Stimulated activated naive CD8-positive, alpha-beta T cell treated with anti-CD3 and anti-CD28 coated beads, Interleukin-15, amount 100 ng/mL, for 72 hours (primary cell): ENCODE data around the gene MICAL3.
"Not testable (repeated sequence)": the region's sequence is repeated elsewhere in the genome, so short reads cannot be mapped to it uniquely, and the experiment has no call there.

ENCODE experiments used
- ATAC-seq: fragments of 150-1000 bp; cut with Tn5 transposase; 2 replicates; pipeline ENCODE4 v1.10.0; 2021; ENCODE audit warnings: mild to moderate bottlenecking, moderate library complexity
- DNase-seq, 2 donors: peaks; one replicate each; pipeline ENCODE4 v3.0.0; 2021 to 2022
- H3K27ac Mint-ChIP-seq, 2 donors: one replicate each; pipeline ENCODE4 v1.8.0; 2022; ENCODE audit warnings: mild to moderate bottlenecking in 2 of 2, mixed read lengths in 2 of 2, moderate library complexity in 2 of 2
- H3K27me3 Mint-ChIP-seq: one replicate; pipeline ENCODE4 v1.8.0; 2022; ENCODE audit warnings: mixed read lengths
- H3K4me1 Mint-ChIP-seq: one replicate; pipeline ENCODE4 v1.8.0; 2022; ENCODE audit warnings: mild to moderate bottlenecking, mixed read lengths
- H3K4me3 Mint-ChIP-seq, 2 donors: one replicate each; pipeline ENCODE4 v1.8.0; 2022; ENCODE audit warnings: mild to moderate bottlenecking in 2 of 2, mixed read lengths in 2 of 2, moderate library complexity in 1 of 2
- H3K9me3 Mint-ChIP-seq, 2 donors: one replicate each; pipeline ENCODE4 v1.8.0; 2022; ENCODE audit warnings: mixed read lengths in 2 of 2

The MICAL3 gene

DNA sequence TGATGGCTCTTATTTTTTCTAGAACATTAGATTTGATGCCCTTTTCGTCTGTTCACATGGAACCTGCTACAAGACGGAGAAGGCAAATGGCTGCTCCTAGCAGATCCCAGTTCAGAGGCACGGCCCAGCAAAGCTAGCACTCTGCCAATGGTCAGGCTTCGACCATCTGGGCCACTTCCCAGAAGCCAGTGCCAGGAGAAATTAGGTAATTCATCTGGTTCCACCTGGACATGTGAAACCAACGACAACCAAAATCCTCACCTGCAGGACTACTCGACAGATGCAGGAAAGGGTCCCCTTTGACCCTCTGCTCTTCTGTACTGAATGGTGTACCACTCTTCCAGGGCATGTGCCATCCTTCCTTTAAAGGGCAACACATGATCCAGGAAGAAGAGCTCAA, 25.4 kb downstream of the MICAL3 start:
- Mint-ChIP-seq H3K9me3 (no peaks in the 10 kb centered on the region), H3K27ac (no peak overlapping the region), H3K4me1 (peaks cover 77% of the 10 kb centered on the region)

DNA sequence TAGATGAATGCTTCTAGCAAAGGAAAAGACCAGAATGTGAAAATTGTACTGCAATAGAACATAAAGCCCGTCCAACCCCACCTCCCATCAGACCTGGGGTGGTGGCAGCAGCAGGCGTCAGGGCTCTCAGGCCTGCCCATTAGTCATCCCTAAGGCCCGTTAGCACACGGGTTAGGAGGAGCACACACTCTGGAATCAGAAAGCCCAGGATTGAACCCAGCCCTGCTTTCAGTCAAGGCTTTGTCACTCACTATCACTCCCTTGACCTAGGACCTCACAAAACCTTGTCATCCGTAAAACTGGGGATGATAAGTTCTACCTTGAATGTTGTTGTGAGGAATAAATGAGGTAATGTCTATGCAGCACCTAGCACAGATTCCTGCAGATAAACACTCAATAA, 26.9 kb downstream of the MICAL3 start:
- H3K27me3 Mint-ChIP-seq = no peaks in the 10 kb centered on the region
- DNase-seq (no peak), ATAC-seq (no peak)
- H3K4me3 Mint-ChIP-seq = peak overlapping the region; percentile 7 to 46
- H3K27ac Mint-ChIP-seq = no peak overlapping the region
- no peaks in the 10 kb centered on the region for H3K9me3 Mint-ChIP-seq
- peaks cover 80% of the 10 kb centered on the region for H3K4me1 Mint-ChIP-seq

More for the DNA sequence above, 25.4 kb downstream of the MICAL3 start:
- DNase-seq = no peak
- peak overlapping the region in 1 of 2 donors; percentile 22 for H3K4me3 Mint-ChIP-seq
- H3K27me3 Mint-ChIP-seq = no peaks in the 10 kb centered on the region
- ATAC-seq = no peak

DNA sequence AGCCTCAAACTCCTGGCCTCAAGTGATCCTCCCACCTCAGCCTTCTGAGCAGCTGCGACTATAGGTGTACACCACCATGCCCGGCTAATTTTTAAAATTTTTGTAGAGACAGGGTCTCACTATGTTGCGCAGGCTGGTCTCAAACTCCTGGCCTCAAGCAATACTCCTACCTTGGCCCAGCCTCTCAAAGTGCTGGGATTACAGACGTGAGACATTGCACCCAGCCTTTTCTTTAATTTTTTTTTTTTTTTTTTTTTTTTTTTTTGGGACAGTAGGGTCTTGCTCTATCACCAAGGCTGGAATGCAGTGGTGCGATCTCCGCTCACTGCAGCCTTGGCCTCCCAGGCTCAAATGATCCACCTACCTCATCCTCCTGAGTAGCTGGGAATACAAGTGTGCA, 29.1 kb downstream of the MICAL3 start:
- H3K4me1 Mint-ChIP-seq = peaks cover 68% of the 10 kb centered on the region
- not testable (repeated sequence) for H3K9me3 Mint-ChIP-seq, H3K27ac Mint-ChIP-seq, ATAC-seq, H3K4me3 Mint-ChIP-seq, DNase-seq, H3K27me3 Mint-ChIP-seq

DNA sequence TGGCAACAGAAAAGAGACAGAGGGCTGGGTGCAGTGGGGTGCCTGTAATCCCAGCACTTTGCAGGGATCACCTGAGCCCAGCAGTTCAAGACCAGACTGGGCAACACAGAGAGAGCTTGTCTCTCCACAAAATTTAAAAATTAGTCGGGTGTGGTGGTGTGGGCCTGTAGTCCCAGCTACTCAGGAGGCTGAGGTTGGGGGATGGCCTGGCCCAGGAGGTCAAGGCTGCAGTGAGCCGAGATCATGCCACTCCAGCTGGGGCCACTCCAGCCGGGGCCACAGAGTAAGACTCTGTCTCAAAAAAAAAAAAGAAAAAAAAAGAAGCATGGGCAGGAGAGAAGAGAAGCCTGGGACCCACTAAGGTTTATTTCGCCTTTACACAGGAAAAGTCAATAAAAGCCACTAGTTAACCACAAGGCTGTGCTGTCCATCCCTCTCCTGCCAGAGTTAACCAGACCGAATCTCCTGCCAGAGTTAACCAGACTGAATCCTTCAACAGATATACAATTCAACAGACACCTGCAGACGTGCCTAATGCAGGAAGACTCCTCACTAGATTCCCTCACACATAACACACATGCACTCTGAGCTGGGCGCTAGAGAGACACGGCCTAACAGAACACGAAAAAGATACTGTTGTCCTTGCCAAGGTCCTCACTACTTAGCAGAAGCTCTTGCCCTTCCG, 29.8 kb downstream of the MICAL3 start:
- ATAC-seq = no peak
- Mint-ChIP-seq H3K4me3 (no peak overlapping the region), H3K4me1 (peaks cover 63% of the 10 kb centered on the region), H3K9me3 (no peaks in the 10 kb centered on the region), H3K27me3 (no peaks in the 10 kb centered on the region), H3K27ac (no peak overlapping the region)
- no peak for DNase-seq

DNA sequence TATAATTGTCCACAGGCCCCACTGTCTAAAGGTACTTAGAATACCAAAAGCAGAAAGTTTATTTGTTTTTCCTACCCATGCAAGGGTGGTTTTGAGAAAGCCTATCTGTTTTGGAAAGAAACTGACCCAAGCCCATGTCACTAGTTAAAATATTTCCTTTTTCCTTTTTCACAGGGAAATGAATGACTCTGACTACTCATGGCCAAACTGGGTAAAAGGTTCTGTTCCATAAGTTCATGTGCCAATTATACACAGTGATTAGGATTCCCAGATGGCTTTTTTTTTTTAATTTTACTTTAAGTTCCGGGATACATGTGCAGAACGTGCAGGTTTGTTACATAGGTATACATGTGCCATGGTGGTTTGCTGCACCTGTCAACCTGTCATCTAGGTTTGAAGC, 31.4 kb downstream of the MICAL3 start:
- DNase-seq, H3K9me3 Mint-ChIP-seq, H3K4me3 Mint-ChIP-seq, H3K27me3 Mint-ChIP-seq, ATAC-seq: not testable (repeated sequence)
- Mint-ChIP-seq H3K4me1 (peaks cover 56% of the 10 kb centered on the region), H3K27ac (peak overlapping the region in 1 of 2 donors; percentile 24)

DNA sequence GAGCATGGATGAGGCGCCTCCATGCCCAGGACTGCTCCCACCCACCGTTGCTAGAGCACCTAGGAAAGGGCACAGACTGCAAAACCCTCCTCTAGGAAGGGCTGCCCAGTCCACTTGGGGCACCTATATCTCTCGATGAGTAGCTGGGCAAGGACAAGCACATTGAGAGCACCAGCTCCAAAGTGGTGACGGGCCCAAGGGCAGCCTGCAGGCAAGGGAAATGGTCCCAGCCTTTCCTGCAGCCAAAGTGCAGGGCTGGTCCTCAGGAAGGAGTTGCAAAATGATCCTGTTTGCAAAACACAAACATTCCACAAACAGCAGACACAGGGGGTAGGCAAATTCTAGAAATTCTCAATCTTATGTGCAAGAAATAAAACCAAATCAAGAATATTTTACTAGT, 32.4 kb downstream of the MICAL3 start:
- not testable (repeated sequence) for DNase-seq, H3K27me3 Mint-ChIP-seq, ATAC-seq, H3K27ac Mint-ChIP-seq, H3K4me3 Mint-ChIP-seq, H3K9me3 Mint-ChIP-seq
- H3K4me1 Mint-ChIP-seq = peaks cover 46% of the 10 kb centered on the region

DNA sequence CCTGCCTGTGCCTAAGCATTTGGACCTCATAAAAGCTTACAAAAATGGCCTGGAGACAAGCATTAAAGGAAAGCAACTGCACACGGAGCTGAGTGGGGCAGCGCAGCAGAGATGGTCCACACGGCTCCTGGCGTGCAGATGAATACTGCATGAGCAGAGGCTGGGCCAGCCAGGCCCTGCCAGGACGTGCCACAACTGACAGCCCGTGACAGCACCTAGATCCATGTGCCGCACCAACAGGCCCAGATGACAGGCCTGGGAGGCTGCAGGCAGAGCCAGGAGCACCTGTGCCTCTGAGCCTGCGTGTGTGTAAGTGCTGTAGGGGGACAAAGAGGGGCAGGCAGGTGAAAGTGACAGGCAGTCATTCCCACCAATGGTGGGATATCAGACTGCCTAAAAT, 33.4 kb downstream of the MICAL3 start:
- DNase-seq = no peak
- no peak overlapping the region for H3K4me3 Mint-ChIP-seq
- no peaks in the 10 kb centered on the region for H3K9me3 Mint-ChIP-seq
- H3K27me3 Mint-ChIP-seq = no peaks in the 10 kb centered on the region
- H3K27ac Mint-ChIP-seq = no peak overlapping the region
- no peak for ATAC-seq
- H3K4me1 Mint-ChIP-seq = peaks cover 36% of the 10 kb centered on the region

DNA sequence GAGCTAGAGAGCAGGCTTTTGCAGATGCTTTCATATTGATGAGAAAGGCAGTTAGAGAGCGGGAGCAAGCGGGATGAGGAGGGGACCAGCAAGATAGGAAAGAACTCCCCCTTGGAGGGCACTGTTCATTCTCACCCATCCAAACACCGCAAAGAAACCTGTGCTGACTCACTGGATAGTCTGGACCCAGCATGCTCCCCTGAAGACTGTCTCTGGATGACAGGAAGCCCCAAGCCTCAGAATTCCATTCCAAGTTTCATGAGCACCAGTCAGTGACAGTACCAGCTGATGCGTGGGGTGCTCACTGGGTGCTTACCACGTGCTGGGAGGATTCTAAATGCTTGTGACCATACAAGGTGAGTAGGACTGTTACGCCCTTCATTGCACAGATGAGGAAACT, 34.2 kb downstream of the MICAL3 start:
- DNase-seq = no peak
- Mint-ChIP-seq H3K9me3 (no peaks in the 10 kb centered on the region), H3K4me1 (peaks cover 36% of the 10 kb centered on the region), H3K27ac (no peak overlapping the region), H3K4me3 (no peak overlapping the region), H3K27me3 (no peaks in the 10 kb centered on the region)
- ATAC-seq = no peak

DNA sequence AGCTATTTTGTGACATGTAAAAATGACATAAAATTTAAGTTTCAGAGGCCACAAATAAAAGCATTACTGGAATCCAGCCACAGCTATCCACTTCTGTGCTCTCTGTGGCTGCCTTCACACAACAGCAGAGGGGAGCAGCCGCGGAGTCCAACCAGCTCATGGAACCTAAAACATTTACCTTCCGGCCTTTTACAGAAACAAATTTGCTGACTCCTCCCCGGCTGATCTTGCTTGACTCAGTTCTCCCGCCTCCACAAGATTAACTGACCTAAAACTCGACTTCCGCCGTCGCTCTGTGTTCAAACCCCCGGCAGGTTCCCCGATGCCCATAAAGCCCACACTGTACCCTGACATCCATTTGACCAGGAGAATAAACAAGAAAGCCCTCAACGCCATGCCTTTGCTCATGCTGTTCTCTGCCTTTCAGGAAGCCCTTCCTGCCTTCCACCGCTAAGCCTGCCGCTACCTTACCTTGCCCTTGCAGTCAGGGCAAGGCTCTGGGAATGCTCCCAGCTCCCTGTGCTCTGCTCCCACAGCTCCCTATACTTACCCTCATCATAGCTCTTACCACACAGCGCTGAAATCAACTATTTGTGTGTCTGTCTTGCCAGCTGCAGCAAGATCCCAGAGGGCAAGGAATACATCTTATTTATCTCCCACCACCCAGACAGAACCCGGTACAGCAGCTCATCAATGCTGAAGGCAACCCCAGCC, 35.4 kb downstream of the MICAL3 start:
- peaks cover 35% of the 10 kb centered on the region for H3K4me1 Mint-ChIP-seq

DNA sequence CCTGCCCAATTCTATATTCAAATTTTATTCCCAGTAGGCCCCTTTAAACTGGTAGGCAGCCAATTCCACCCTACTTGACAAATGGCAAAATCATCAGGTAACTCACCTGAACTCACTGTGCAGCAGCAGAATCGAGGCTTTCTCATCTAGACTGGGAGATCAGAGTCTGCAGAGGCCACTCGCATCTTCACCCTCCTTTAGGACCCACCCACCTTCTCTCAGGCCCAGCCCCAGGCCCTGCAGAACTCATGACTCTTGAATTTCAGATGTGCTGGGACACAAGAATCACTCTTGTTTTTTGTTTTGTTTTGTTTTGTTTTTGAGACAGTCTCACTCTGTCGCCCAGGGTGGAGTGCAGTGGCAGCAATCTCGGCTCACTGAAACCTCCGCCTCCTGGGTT, 38.8 kb downstream of the MICAL3 start:
- ATAC-seq (no peak), DNase-seq (no peak)
- H3K4me3 Mint-ChIP-seq = no peak overlapping the region
- peak overlapping the region; percentile 1 to 63 for H3K27ac Mint-ChIP-seq
- H3K9me3 Mint-ChIP-seq = no peaks in the 10 kb centered on the region
- no peaks in the 10 kb centered on the region for H3K27me3 Mint-ChIP-seq
- H3K4me1 Mint-ChIP-seq = peaks cover 50% of the 10 kb centered on the region

More for the DNA sequence above, 35.4 kb downstream of the MICAL3 start:
- H3K9me3 Mint-ChIP-seq = no peaks in the 10 kb centered on the region
- ATAC-seq (no peak), DNase-seq (no peak)
- peak overlapping the region in 1 of 2 donors; percentile 14 for H3K27ac Mint-ChIP-seq
- H3K27me3 Mint-ChIP-seq = no peaks in the 10 kb centered on the region
- H3K4me3 Mint-ChIP-seq = no peak overlapping the region

DNA sequence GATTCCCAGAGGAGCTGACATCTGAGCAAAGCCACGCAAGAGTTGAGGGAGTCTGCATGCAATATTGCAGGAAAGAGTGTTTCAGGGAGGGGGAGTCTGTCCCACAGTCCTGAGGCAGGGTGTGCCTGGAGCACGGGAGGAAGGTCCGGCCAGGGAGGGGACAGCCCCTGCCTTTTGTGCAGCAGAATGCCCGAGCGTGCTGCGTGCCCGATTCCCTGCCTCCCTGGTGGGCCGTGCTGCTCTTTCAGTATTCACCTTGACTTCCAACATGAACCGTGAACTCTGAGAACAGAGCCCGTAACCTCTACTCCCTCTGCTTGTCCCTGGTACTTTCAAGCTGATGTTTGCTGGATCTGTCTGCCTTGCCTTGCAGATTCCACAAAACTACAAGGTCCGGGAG, 39.3 kb downstream of the MICAL3 start:
- H3K4me3 Mint-ChIP-seq, H3K9me3 Mint-ChIP-seq, H3K27me3 Mint-ChIP-seq, DNase-seq, ATAC-seq: not testable (repeated sequence)
- peak overlapping the region in 1 of 2 donors; percentile 22 for H3K27ac Mint-ChIP-seq
- peaks cover 56% of the 10 kb centered on the region for H3K4me1 Mint-ChIP-seq

DNA sequence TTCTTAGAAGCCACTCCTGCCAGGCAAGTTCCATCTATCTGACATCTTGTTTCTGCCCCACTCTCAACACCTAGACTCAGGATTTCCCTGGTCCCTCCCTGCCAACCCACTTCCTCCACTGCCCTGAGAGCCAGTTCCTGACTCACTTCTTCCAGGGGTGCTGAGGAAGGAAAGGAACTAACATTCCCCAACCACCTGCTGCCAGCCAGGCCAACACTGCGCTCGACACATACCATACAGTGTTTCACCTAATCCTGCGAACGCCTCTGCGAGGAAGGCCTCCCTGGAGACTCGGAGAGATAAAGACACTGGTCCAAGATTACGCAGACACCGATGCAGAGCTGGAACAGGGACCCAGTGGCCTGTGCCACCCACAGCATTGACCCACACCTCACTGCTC, 40.2 kb downstream of the MICAL3 start:
- H3K4me1 Mint-ChIP-seq = peaks cover 52% of the 10 kb centered on the region
- H3K27ac Mint-ChIP-seq = peak overlapping the region in 1 of 2 donors; percentile 79
- no peak for ATAC-seq
- H3K4me3 Mint-ChIP-seq = no peak overlapping the region
- no peaks in the 10 kb centered on the region for H3K27me3 Mint-ChIP-seq
- no peaks in the 10 kb centered on the region for H3K9me3 Mint-ChIP-seq
- no peak for DNase-seq

DNA sequence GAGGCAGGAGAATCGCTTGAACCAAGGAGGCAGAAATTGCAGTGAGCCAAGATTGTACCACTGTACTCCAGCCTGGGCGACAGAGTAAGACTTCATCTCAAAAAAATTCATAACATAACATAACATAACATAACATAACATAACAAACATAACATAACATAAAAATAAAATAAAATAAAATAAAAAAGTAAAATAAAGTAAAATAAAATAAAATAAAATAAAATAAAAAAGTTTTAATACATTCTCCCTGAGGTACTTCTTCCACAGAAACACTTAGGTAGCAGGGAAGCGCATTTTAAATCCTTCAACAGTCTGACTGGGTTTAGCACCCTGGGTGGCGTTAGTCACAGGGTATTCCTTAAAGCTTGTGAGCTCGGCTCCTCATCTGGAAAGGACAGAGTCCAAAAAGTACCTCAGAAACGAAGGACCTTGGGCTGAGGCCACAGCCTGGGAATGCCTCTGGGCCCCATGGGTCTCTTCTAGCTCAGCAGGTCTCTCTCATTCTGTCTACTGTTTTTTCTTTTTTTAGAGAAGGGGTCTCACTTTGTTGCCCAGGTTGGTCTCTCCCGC, 41.7 kb downstream of the MICAL3 start:
- Mint-ChIP-seq H3K4me1 (peaks cover 48% of the 10 kb centered on the region), H3K27ac (peak overlapping the region in 1 of 2 donors; percentile 79), H3K27me3 (no peaks in the 10 kb centered on the region), H3K4me3 (no peak overlapping the region), H3K9me3 (no peaks in the 10 kb centered on the region)
- ATAC-seq (no peak), DNase-seq (no peak)

DNA sequence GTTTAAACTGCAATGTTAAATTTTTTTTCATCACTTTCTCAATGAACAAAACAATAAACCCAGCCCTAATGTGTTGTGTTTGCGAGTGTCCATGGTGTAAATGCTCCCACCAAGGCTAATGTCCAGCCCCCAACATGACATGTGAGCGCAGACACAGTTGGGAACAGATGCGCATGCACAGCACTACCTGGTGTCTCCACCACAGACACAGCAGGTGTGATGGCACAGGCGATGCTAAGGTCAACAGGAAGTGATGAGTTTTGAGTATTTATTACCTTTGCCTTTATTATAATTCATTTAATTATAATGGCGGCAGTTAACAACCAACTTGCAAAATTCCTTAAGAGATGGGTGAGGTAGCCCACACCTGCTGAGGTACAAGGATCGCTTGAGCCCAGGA, 42.9 kb downstream of the MICAL3 start:
- ATAC-seq (no peak), DNase-seq (no peak)
- Mint-ChIP-seq H3K4me3 (no peak overlapping the region), H3K27me3 (no peaks in the 10 kb centered on the region), H3K4me1 (peaks cover 48% of the 10 kb centered on the region), H3K9me3 (no peaks in the 10 kb centered on the region), H3K27ac (no peak overlapping the region)

DNA sequence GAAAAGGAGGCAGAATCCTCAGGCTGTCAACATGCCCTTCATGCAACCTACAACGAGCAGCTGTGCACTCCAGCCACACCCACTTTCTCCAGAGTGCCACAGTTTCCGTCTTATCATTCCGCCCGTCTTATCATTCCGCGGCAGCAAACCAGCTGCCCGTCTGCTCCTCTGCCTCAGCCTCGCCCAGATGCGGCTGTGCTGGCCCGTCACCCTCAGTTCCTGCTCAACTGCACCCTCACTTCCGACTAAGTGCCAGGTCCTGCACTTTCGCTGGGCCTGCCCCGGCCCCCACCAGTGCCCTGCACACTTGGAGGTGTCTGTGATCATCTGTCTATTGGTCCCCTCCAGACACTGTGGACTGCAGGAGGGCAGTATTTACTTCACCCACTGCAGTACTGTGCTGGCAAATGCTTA, 43.7 kb downstream of the MICAL3 start:
- DNase-seq (peak; percentile 19 to 32), ATAC-seq (peak; percentile 83)
- Mint-ChIP-seq H3K4me3 (peak overlapping the region; percentile 78 to 79), H3K4me1 (peaks cover 46% of the 10 kb centered on the region), H3K27me3 (no peaks in the 10 kb centered on the region), H3K9me3 (no peaks in the 10 kb centered on the region), H3K27ac (peak overlapping the region; percentile 24 to 29)

DNA sequence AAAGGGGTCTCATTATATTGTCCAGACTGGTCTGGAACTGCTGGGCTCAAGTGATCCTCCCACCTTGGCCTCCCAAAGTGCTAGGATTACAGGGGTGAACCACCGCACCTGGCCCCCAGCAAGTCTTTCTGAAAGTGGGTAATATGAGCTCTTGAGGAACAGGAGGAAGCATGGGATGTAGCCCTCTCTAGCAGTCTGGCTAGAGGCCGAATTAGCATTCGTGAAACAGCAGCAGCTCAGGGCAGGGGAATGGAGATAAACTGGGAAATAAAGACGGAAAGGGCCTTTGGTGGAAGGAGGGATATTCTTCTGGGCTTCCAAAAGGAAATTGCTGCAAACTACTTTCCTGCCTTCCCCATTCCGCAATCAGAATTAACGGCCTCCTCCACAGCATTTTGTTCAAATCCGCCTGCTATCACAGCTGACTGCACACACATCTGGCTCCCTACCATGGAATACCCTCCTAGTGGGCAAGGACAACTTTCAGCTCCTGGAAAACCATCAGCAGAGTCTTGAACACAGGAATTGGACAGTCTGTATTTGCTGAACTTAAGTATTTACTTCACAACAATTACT, 44.3 kb downstream of the MICAL3 start:
- Mint-ChIP-seq H3K4me1 (peaks cover 46% of the 10 kb centered on the region), H3K27me3 (no peaks in the 10 kb centered on the region), H3K9me3 (no peaks in the 10 kb centered on the region), H3K27ac (no peak overlapping the region), H3K4me3 (peak overlapping the region; percentile 28 to 78)
- DNase-seq (no peak), ATAC-seq (no peak)
